GM12878 (cell line): ENCODE results near the gene TEX22.

Experiments used
- CREM ChIP-seq: IDR thresholded peaks from 2 replicates; pipeline ENCODE4 v1.6.1; 2014; ENCODE audit warnings: antibody characterized with exemption, low read depth
- LARP7 ChIP-seq: fragments of 450-650 bp; IDR thresholded peaks from 2 replicates; pipeline ENCODE4 v1.6.1; 2017; ENCODE audit warnings: mild to moderate bottlenecking
- USF2 ChIP-seq: IDR thresholded peaks from 2 replicates; pipeline ENCODE4 v1.6.1; 2011; ENCODE audit warnings: low read depth, low read length, improper control_type of control experiment, borderline replicate concordance

- no peak for TF ChIP-seq USF2
- no peak for TF ChIP-seq CREM
- TF ChIP-seq LARP7: no peak
Measured at GRCh38 chr14:105418269-105419194, 20.2 kb downstream of the TEX22 start.
